GM18508 (cell line): ENCODE results near the gene SMAD7.

ENCODE experiments used
- ATAC-seq: cut with Tn5 transposase; IDR thresholded peaks from one replicate; pipeline ENCODE4 v1.9.1; 2021; ENCODE audit warnings: moderate number of reproducible peaks; ENCODE audit not compliant: insufficient read depth, unreplicated experiment

The SMAD7 gene

GRCh38 chr18:48947560-48947959, 3.2 kb downstream of the SMAD7 start:
- no peak for ATAC-seq

- no peak for ATAC-seq
These were observed 3.7 kb downstream of the SMAD7 start for GRCh38 chr18:48947092-48947491.

- no peak for ATAC-seq
These were observed 4.4 kb downstream of the SMAD7 start for GRCh38 chr18:48946329-48946835.

GRCh38 chr18:48945953-48946217, 4.9 kb downstream of the SMAD7 start:
- no peak for ATAC-seq

GRCh38 chr18:48944634-48945033, 6.1 kb downstream of the SMAD7 start:
- no peak for ATAC-seq

- no peak for ATAC-seq
These were observed 6.8 kb downstream of the SMAD7 start for GRCh38 chr18:48943736-48944527.

- ATAC-seq, result no peak
These were observed 7.4 kb downstream of the SMAD7 start for GRCh38 chr18:48943333-48943732.

GRCh38 chr18:48942554-48943261, 8.1 kb downstream of the SMAD7 start:
- ATAC-seq, result peak; percentile 55

GRCh38 chr18:48942086-48942485, 8.7 kb downstream of the SMAD7 start:
- no peak for ATAC-seq

GRCh38 chr18:48941672-48942071, 9.1 kb downstream of the SMAD7 start:
- no peak for ATAC-seq

- no peak for ATAC-seq
These were observed 9.7 kb downstream of the SMAD7 start for GRCh38 chr18:48940854-48941611.

GRCh38 chr18:48939205-48940097, 11.3 kb downstream of the SMAD7 start:
- no peak for ATAC-seq

- ATAC-seq, result no peak
These were observed 11.9 kb downstream of the SMAD7 start for GRCh38 chr18:48938827-48939204.

- no peak for ATAC-seq
These were observed 12.7 kb downstream of the SMAD7 start for GRCh38 chr18:48937869-48938750.

- ATAC-seq, result no peak
These were observed 15.4 kb downstream of the SMAD7 start for GRCh38 chr18:48935433-48935774.

- ATAC-seq, result no peak
These were observed 15.9 kb downstream of the SMAD7 start for GRCh38 chr18:48934723-48935432.

- ATAC-seq, result no peak
These were observed 16.4 kb downstream of the SMAD7 start for GRCh38 chr18:48934415-48934722.

- ATAC-seq, result no peak
These were observed 17.0 kb downstream of the SMAD7 start for GRCh38 chr18:48933578-48934414.
